GM18907 (cell line): Measurements from ENCODE around the gene PLXNA4.

ENCODE experiments used
- ATAC-seq: cut with Tn5 transposase; IDR thresholded peaks from one replicate; pipeline ENCODE4 v1.9.1; 2021; ENCODE audit warnings: mild to moderate bottlenecking, moderate library complexity; ENCODE audit not compliant: unreplicated experiment

Gene PLXNA4

GRCh38 chr7:132476541-132476940 is 99.7 kb downstream of the PLXNA4 start:
- ATAC-seq = no peak

- ATAC-seq = no peak
These were observed 100.6 kb downstream of the PLXNA4 start for GRCh38 chr7:132475669-132476116.

GRCh38 chr7:132475037-132475668 is 101.1 kb downstream of the PLXNA4 start:
- ATAC-seq = no peak

GRCh38 chr7:132472463-132473120 is 103.7 kb downstream of the PLXNA4 start:
- no peak for ATAC-seq

GRCh38 chr7:132471515-132471914 is 104.8 kb downstream of the PLXNA4 start:
- ATAC-seq = no peak

- ATAC-seq = no peak
These were observed 106.6 kb downstream of the PLXNA4 start for GRCh38 chr7:132469681-132470080.

GRCh38 chr7:132469264-132469663 is 107.0 kb downstream of the PLXNA4 start:
- no peak for ATAC-seq

GRCh38 chr7:132466367-132466766 is 109.9 kb downstream of the PLXNA4 start:
- no peak for ATAC-seq

GRCh38 chr7:132465516-132465915 is 110.8 kb downstream of the PLXNA4 start:
- no peak for ATAC-seq

- ATAC-seq = no peak
These were observed 111.5 kb downstream of the PLXNA4 start for GRCh38 chr7:132464740-132465139.

GRCh38 chr7:132463922-132464321 is 112.3 kb downstream of the PLXNA4 start:
- no peak for ATAC-seq

GRCh38 chr7:132462478-132462877 is 113.8 kb downstream of the PLXNA4 start:
- no peak for ATAC-seq

GRCh38 chr7:132461032-132461592 is 115.2 kb downstream of the PLXNA4 start:
- no peak for ATAC-seq

GRCh38 chr7:132458729-132459128 is 117.5 kb downstream of the PLXNA4 start:
- no peak for ATAC-seq

GRCh38 chr7:132457658-132458057 is 118.6 kb downstream of the PLXNA4 start:
- ATAC-seq = no peak

GRCh38 chr7:132456418-132456817 is 119.9 kb downstream of the PLXNA4 start:
- ATAC-seq = no peak

- no peak for ATAC-seq
These were observed 120.9 kb downstream of the PLXNA4 start for GRCh38 chr7:132455378-132455777.

GRCh38 chr7:132453826-132454225 is 122.4 kb downstream of the PLXNA4 start:
- no peak for ATAC-seq

- no peak for ATAC-seq
These were observed 125.1 kb downstream of the PLXNA4 start for GRCh38 chr7:132451161-132451560.

- ATAC-seq = no peak
These were observed 125.6 kb downstream of the PLXNA4 start for GRCh38 chr7:132450696-132451095.

- ATAC-seq = no peak
These were observed 126.1 kb downstream of the PLXNA4 start for GRCh38 chr7:132450188-132450587.

GRCh38 chr7:132446666-132447278 is 129.5 kb downstream of the PLXNA4 start:
- ATAC-seq = no peak
